Measurements from ENCODE around the gene CTNNA3.

The CTNNA3 gene

GRCh38 chr10:66842867-66843266 lies 853.1 kb downstream of the CTNNA3 start:
- H3K4me3 ChIP-seq (replicated peaks in 1 of 2; ENCODE audit: low read depth in 2 of 2, low read length in 2 of 2): no peak overlapping the region
- no peak for DNase-seq (ENCODE audit: low read depth in 2 of 2)
- TF ChIP-seq CTCF (IDR thresholded peaks at IDR 0.05; ENCODE audit: low read depth, low read length): no peak

GRCh38 chr10:66842371-66842770 lies 853.6 kb downstream of the CTNNA3 start:
- no peak overlapping the region for H3K4me3 ChIP-seq (replicated peaks in 1 of 2; ENCODE audit: low read depth in 2 of 2, low read length in 2 of 2)
- no peak for TF ChIP-seq CTCF (IDR thresholded peaks at IDR 0.05; ENCODE audit: low read depth, low read length)
- no peak for DNase-seq (ENCODE audit: low read depth in 2 of 2)

GRCh38 chr10:66838656-66839055 lies 857.3 kb downstream of the CTNNA3 start:
- TF ChIP-seq CTCF (IDR thresholded peaks at IDR 0.05; ENCODE audit: low read depth, low read length): no peak
- no peak for DNase-seq (ENCODE audit: low read depth in 2 of 2)

GRCh38 chr10:66837990-66838389 lies 858.0 kb downstream of the CTNNA3 start:
- no peak for TF ChIP-seq CTCF (IDR thresholded peaks at IDR 0.05; ENCODE audit: low read depth, low read length)
- peak; percentile 26 to 46 for DNase-seq (ENCODE audit: low read depth in 2 of 2)
- no peak overlapping the region for H3K4me3 ChIP-seq (replicated peaks in 1 of 2; ENCODE audit: low read depth in 2 of 2, low read length in 2 of 2)

More at GRCh38 chr10:66838656-66839055, 857.3 kb downstream of the CTNNA3 start:
- H3K4me3 ChIP-seq (replicated peaks in 1 of 2; ENCODE audit: low read depth in 2 of 2, low read length in 2 of 2): no peak overlapping the region

- TF ChIP-seq CTCF (IDR thresholded peaks at IDR 0.05; ENCODE audit: low read depth, low read length): no peak
- peak; percentile 35 to 83 for DNase-seq (ENCODE audit: low read depth in 2 of 2)
- H3K4me3 ChIP-seq (replicated peaks in 1 of 2; ENCODE audit: low read depth in 2 of 2, low read length in 2 of 2): no peak overlapping the region
Observed at GRCh38 chr10:66837335-66837734, 858.7 kb downstream of the CTNNA3 start.

GRCh38 chr10:66836771-66837170 lies 859.2 kb downstream of the CTNNA3 start:
- no peak for DNase-seq (ENCODE audit: low read depth in 2 of 2)
- TF ChIP-seq CTCF (IDR thresholded peaks at IDR 0.05; ENCODE audit: low read depth, low read length): no peak
- H3K4me3 ChIP-seq (replicated peaks in 1 of 2; ENCODE audit: low read depth in 2 of 2, low read length in 2 of 2): no peak overlapping the region

GRCh38 chr10:66836057-66836456 lies 859.9 kb downstream of the CTNNA3 start:
- DNase-seq (ENCODE audit: low read depth in 2 of 2): peak; percentile 49 to 75
- H3K4me3 ChIP-seq (replicated peaks in 1 of 2; ENCODE audit: low read depth in 2 of 2, low read length in 2 of 2): no peak overlapping the region
- no peak for TF ChIP-seq CTCF (IDR thresholded peaks at IDR 0.05; ENCODE audit: low read depth, low read length)
